GM10847 (cell line): ENCODE results near the gene PRPF18.

ENCODE experiments used
- POLR2A ChIP-seq: IDR thresholded peaks from 2 replicates; pipeline ENCODE4 v1.6.1; 2011; ENCODE audit not compliant: insufficient read length; ENCODE audit errors: extremely low read depth

The PRPF18 gene

GRCh38 chr10:13593535-13593934, 6.8 kb downstream of the PRPF18 start:
- no peak for TF ChIP-seq POLR2A

GRCh38 chr10:13594641-13595040, 7.9 kb downstream of the PRPF18 start:
- TF ChIP-seq POLR2A = no peak

DNA sequence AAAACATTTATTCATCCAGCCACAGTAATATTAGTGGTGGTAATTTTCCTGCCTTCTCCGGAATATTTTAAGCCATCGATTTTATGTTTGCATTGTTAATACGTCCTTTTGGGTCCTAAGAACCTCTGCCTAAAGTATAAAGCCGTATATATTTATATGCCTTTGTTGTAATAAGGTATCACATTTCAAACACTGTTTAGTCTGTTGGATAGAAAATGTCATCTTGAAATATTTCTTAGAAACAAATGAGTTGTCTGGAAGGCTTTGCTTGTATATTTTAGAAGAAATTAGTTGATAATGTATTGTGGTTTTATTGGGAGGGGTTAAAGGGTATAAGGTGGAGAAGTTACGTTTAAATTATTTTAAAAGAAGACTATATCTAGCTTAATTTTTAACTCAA, 11.1 kb downstream of the PRPF18 start:
- TF ChIP-seq POLR2A = no peak

DNA sequence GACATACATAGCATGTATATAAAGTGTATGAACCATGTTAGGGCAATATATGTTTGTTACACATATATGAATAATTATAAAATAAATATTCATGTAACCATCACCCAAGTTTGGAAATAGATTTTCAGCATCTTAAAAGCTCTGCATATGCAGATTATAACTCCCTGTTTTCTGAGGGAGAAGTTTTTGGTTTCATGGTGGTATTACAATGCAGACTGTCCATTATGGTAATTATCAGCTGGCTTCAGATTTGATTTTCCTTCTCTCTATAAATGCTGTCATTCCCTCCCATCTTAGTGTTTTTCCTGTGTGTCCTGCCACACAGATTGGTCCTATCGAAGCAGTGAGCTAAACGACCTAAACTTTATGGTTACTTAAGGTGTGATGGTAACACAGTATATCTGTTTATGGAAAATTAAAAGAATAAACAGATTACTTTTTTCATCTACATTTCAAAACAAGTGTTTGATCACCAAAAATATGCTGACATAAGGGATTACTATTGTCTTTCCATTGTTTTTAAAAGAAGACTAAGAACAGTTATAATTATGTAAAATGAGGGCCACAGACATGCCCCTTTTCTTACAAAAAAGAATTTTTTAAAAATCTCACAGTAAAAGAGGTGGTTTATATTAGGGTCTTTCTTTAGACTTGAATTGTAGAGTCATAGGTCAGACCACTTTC, 17.7 kb downstream of the PRPF18 start:
- no peak for TF ChIP-seq POLR2A

DNA sequence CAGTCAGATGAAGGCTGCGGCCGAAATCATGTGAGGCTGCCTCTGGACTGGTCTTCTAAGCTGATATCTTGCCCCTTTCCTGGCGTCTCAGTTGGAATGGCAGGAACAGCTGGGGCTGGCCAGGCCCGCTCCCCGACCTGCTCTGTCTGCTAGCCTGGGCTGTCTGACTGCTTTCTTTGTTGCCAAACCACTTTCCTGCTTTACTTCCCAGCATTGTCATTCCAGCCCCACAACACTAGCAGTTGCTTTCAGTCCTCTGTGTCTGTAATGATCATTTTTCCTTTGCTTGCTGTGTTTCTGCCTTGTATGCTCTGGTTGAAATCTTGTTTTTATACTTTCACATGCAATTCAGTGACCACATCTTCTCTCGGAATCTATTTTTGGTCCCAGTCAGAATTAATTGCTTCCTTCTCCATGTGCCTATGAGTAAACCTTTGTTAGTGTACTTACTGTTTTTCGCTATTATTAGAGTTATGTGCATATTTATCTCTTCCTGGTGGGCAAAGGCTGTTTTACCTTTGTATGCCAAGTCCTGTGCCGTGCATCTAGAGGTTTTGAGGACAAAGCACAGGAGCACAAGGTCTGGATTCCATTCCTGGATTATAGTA, 21.6 kb downstream of the PRPF18 start:
- no peak for TF ChIP-seq POLR2A

- no peak for TF ChIP-seq POLR2A
These were observed 26.0 kb downstream of the PRPF18 start for GRCh38 chr10:13612654-13613373.

GRCh38 chr10:13613519-13613918, 26.8 kb downstream of the PRPF18 start:
- no peak for TF ChIP-seq POLR2A

GRCh38 chr10:13614530-13615332, 28.0 kb downstream of the PRPF18 start:
- TF ChIP-seq POLR2A = no peak

DNA sequence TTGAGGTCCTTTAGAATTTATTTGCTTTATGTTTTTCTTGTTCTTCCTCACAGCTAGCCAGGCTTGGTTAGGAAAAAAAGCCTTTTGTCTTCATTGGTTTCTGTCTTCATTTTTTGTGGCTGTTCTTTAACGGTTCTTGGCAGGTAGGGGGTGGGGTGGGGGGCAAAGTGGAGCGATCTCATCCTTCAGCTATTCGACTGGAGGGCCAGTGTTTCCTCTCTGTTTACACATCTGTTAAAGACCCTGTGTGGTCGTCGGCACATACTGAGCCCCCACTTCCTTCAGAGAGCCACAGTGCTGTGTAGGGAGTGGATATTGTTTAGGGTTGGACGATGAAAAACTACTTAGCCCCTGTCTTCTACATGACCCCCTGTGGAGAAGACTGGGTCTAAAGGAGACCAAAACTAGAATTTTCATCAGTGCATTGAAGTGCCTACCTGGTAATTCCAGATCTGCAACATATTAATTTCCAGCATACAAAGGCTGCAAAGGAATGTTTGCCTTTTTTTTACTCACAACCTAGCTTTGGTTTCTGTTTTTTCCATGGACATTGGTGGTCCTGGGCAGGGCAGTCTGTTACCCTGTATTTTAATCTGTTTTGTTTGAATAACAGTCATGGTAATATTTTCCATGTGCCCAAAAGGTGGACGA, 29.0 kb downstream of the PRPF18 start:
- TF ChIP-seq POLR2A = no peak

DNA sequence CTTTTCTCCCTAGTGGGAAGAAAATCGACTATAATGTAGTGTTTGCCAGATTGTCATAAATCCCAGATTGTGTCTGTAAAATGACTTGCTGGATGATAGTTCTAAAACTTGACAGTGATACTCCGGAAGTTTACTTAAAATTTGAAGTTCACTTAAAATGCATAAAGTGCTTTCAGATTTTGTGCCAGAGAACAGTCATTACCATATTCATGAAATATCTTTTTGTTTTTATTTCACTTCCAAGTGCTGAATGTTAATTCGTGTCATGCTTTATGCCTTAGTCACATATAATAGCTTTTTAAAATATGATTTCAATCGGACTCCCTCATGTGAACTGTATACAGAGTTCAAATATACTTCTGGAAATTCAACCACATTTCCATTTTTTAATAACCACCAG, 30.4 kb downstream of the PRPF18 start:
- TF ChIP-seq POLR2A = no peak

- no peak for TF ChIP-seq POLR2A
These were observed 35.2 kb downstream of the PRPF18 start for GRCh38 chr10:13621931-13622330.

DNA sequence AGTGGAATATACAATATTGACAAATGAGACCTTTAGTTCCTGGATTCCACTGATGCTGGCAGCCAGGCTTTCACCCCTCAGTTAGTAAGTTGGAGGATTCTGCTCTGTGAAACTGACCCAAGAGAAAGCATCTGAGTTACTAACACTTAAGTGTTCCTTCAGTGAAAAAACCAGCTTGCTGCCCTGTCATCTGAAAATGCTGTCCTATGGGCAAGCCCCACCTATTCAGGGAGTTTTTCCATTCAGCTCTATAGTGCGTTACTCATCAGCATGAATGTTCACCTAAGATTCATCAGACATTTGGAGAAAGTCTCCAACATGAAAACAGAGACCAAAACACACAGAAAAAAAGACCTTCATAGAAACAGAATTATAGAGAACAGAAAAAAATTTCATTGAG, 37.9 kb downstream of the PRPF18 start:
- no peak for TF ChIP-seq POLR2A

DNA sequence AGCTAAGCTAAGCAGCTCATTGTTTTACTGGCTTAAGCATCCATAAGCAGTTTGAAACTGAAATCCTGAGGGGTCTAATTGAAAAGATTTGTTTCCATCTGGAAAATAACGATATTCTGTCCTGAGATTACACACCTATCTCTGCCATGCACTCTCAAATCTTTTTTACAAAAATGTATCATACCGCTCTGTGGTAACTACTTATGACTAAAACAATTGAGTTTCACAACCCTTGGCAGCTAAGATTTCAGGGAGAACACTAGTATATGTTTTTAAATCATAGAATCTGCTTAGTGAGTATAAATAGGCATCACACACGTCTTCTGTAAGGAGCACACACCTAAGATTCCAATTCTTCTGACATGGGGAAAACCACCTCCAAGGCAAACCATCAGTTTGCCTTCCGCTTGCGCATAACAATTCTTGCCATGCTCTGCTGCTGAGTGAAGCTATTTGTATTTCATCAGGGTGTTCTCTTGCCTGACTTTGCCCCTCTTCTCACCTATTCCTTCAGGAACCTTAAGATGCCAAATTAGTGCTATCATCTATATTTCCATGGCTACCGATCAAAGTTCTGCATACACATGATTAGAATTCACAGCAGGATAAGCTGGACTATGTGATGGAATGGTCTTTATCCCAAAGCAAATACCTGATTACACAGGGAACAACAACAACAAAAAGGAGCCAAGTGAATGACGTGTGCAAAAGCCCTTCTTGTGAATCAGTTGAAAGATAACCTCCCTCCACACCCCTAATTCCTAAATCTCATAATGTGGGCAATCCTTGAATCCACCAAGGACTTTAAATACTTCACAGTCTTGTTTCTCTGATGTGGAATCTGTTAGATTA, 40.9 kb downstream of the PRPF18 start:
- no peak for TF ChIP-seq POLR2A

- no peak for TF ChIP-seq POLR2A
These were observed 41.9 kb downstream of the PRPF18 start for GRCh38 chr10:13628661-13629060.
